GM18519 (cell line): Measurements from ENCODE around the gene USF3.

Experiments used
- ATAC-seq: cut with Tn5 transposase; IDR thresholded peaks from one replicate; pipeline ENCODE4 v1.9.1; 2021; ENCODE audit warnings: mild to moderate bottlenecking, moderate library complexity; ENCODE audit not compliant: unreplicated experiment, low FRiP score

USF3 gene

DNA sequence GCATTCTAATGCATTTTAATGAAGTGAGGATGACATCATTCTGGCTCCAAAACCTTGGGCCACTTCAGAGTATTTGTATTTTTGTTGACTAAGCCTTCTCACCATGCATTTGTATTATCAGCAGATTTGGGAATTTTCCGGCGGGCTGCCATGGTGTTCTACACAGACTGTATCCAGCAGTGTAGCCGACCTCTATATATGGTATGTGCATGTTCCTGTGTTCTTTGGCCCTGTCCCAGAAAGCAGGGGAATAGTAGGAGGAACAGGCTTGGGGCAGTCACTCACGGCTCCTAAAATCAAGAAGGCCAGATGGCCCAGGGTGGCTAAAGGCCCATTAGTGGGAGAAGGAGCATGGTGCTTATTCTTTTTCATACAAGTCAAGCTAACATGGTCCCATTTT, 80.5 kb downstream of the USF3 start:
- ATAC-seq, result no peak

DNA sequence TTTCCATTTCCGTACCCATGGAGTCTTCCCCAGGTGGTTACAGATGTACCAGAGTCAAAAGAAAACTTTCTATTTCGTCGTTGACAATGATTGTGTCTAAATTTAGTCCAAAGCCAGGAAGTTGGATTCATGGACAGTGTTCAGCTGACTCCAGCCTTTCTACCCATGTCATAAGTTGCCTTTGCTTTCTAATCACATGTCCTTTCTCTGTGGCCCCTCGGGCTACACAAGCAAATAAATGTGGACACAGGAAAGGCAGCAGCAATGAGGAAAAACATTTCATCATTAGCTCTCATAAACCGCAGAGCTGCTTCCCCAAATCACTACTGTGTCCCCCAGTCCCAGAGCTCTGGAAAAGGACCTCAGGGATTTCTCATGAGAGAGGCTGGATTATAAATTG, 82.0 kb downstream of the USF3 start:
- ATAC-seq, result no peak

DNA sequence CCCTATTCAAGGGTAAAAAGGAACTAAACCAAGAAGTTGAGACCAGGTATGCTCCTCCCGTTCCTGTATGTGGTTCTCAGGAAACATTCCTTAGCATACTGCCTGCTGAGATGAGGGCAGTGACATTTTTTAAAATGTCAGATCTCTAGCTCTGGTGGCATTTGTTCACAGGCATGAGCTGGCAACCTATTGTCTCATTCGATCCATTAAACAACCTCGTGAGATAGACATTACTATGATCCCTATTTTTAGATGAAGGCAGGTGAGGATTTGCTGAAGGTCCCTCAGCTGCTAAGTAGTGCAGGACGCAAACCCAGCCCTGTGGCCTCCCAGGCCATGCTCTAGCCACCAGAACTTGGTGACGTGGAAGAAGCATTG, 89.2 kb downstream of the USF3 start:
- no peak for ATAC-seq

GRCh38 chr3:113606539-113607218, 89.8 kb downstream of the USF3 start:
- ATAC-seq, result peak; percentile 95

GRCh38 chr3:113602836-113603235, 93.6 kb downstream of the USF3 start:
- no peak for ATAC-seq

- ATAC-seq, result no peak
Observed at GRCh38 chr3:113602256-113602655, 94.2 kb downstream of the USF3 start.

GRCh38 chr3:113601240-113601639, 95.2 kb downstream of the USF3 start:
- no peak for ATAC-seq

- no peak for ATAC-seq
Observed at GRCh38 chr3:113600418-113601182, 95.8 kb downstream of the USF3 start.
